Panc1 (cell line): ENCODE results near the gene MINDY4.

Experiments
- CTCF ChIP-seq: fragments of 450-650 bp; IDR thresholded peaks from 2 replicates; pipeline ENCODE4 v1.5.1; 2017; ENCODE audit warnings: mild to moderate bottlenecking
- POLR2AphosphoS5 ChIP-seq: IDR thresholded peaks from 2 replicates; pipeline ENCODE4 v1.6.1; 2012; ENCODE audit warnings: mild to moderate bottlenecking, low read depth, low read length, moderate library complexity
- REST ChIP-seq, 2 experiments: IDR thresholded peaks; 2 replicates each; pipeline ENCODE4 v1.6.1; 2011 to 2012; ENCODE audit warnings: low read depth in 2 of 2, control low read depth in 1 of 2, low read length in 1 of 2, mild to moderate bottlenecking in 1 of 2, moderate library complexity in 1 of 2; ENCODE audit not compliant: insufficient read depth in 1 of 2
- SIN3A ChIP-seq: IDR thresholded peaks from 2 replicates; pipeline ENCODE4 v1.6.1; 2012; ENCODE audit warnings: low read depth, mild to moderate bottlenecking, low read length, moderate library complexity, borderline replicate concordance; ENCODE audit not compliant: insufficient read depth
- TCF7L2 ChIP-seq: IDR thresholded peaks from 2 replicates; pipeline ENCODE4 v1.6.1; 2011; ENCODE audit warnings: mild to moderate bottlenecking, low read depth, low read length, inconsistent platforms

GRCh38 chr7:30932562-30932961 lies 161.3 kb downstream of the MINDY4 start:
- no peak for TF ChIP-seq CTCF
- TF ChIP-seq POLR2AphosphoS5, result no peak
- TF ChIP-seq REST (IDR thresholded peaks at IDR 0.05; ENCODE audit: insufficient read depth in 1 of 2, low read depth in 2 of 2, low read length in 1 of 2), result no peak
- TF ChIP-seq SIN3A, result no peak
- no peak for TF ChIP-seq TCF7L2
